AG09319 (cell line): ENCODE results near the gene ITIH5.

Experiments used
- DNase-seq: peaks from one replicate; pipeline ENCODE4 v3.0.0-alpha.2; 2010; ENCODE audit warnings: low read depth; ENCODE audit errors: extremely low read depth
- TF ChIP-seq, protein P1 (sequence below): IDR thresholded peaks from 2 replicates; pipeline ENCODE4 v1.5.1; 2011; ENCODE audit warnings: low read depth, mild to moderate bottlenecking, inconsistent platforms, low read length, moderate library complexity

ITIH5 gene

DNA sequence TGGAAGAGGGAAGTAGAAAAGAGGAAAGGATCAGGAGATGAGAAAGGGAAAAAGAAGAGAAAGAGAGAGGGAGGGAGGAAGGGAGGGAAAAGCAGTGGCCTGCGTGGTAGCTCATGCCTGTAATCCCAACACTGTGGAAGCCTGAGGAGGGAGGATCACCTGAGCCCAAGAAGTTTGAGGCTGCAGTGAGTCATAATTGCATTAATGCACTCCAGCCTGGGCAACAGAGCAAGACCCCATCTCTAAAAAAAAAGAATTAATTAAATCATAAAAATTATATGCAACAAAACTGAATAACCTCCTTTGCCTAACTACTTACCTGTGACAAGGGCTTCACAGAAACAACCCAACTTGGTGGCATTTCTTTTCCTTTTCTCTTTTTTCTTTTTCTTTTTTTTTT is 148.1 kb downstream of the ITIH5 start:
- DNase-seq: no peak
- TF ChIP-seq, protein P1, sequence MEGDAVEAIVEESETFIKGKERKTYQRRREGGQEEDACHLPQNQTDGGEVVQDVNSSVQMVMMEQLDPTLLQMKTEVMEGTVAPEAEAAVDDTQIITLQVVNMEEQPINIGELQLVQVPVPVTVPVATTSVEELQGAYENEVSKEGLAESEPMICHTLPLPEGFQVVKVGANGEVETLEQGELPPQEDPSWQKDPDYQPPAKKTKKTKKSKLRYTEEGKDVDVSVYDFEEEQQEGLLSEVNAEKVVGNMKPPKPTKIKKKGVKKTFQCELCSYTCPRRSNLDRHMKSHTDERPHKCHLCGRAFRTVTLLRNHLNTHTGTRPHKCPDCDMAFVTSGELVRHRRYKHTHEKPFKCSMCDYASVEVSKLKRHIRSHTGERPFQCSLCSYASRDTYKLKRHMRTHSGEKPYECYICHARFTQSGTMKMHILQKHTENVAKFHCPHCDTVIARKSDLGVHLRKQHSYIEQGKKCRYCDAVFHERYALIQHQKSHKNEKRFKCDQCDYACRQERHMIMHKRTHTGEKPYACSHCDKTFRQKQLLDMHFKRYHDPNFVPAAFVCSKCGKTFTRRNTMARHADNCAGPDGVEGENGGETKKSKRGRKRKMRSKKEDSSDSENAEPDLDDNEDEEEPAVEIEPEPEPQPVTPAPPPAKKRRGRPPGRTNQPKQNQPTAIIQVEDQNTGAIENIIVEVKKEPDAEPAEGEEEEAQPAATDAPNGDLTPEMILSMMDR: no peak

DNA sequence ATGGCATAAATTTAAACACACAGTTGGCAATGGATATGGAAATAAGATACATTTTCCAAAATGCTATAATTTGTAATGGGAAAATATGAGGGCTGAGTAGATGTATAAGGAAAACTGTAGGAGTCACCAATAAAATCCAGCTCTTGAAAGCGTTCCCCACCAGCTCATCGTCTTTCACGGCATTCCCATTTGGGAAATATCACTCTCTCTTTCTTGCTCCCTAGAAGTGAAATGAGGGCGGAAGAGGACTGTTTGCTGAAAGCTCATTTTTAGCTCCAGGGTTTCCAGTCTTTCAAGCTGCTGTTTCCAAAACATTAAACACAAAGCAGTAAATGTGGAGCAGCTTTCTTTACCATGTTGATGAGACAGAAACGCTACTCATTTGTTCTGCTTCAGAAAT is 151.3 kb downstream of the ITIH5 start:
- TF ChIP-seq, protein P1: no peak
- no peak for DNase-seq

DNA sequence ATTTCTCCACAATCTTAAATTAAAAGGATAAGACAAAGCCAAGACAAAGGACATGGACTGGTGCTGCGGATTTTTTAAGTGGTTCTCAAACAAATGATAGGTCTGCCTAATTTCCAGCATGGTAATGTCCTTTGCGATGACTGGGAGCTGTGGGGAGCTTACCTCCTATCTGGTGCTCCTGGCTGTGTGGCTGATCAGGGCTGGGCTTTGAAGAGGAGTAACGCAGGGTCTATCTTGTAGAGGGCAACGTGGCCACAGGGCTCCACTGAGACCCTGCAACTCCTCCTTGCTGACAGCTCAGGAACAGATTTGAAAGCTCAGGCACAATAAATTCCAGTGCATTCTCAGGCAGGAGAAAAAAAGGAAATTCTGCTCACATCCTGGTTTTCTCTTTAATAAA is 152.8 kb downstream of the ITIH5 start:
- DNase-seq: no peak
- TF ChIP-seq, protein P1: no peak

DNA sequence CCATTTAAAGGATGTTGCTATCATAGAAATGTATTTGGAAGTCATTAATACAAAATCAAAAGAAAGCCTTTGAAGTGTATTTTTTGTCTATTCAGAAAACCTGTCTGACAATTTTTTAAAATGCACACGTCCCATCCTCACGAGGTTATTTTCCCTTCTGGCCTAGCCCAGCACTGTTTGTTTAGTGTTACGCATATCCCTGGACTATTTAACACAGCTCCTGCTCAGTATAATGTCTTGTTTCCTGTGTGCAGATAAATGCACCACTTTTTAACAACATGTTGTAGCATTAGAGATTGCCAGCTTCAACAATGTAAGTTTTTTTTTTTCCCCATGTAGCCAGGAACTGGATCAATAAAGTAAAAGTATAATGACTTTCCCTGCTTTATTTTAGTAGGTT is 153.3 kb downstream of the ITIH5 start:
- DNase-seq: no peak
- TF ChIP-seq, protein P1: no peak

DNA sequence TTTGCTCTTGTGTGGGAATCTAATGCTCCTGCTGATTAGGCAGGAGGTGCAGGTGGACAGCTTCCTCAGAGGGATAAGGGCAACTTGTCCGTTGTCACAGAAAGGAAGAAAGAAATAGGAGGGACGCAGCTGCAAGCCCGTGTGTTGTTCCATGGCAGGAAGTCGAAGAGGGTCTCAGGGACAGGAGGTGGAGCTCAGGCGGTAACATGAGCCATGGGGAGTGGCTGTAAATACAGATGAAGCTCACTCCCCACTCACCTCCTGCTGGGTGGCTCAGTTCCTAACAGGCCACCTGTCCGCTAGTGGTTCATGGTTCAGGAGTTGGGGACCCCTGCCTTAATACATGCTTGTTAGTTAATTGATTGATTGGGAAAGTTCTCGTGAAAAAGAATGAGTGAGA is 154.3 kb downstream of the ITIH5 start:
- no peak for DNase-seq
- TF ChIP-seq, protein P1: no peak

DNA sequence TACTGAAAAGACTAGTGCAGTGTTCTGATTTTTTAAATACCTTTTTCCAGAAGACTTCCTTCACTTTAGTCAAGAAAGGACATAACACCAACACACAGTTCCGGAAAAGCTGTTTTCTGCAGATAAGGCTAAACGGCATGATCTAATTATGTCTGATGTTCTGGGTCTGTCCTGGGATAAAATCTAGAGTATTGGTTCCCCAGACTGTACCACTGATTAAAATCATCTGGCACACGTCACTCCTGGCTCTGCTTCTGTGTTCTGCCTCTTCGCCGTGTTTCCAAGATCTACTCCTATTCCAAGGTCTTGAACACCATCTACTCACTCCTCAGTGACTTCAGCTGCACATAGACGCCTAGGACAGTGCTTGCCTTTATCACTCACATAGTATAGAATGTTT is 155.2 kb downstream of the ITIH5 start:
- DNase-seq: no peak
- TF ChIP-seq, protein P1: no peak
